ENCODE results near the gene ZNF682. TPM values are rescaled to one million over a fixed set of nuclear protein-coding genes. Genes with fewer than 3 reads are reported as not detected.

Gene ZNF682
- total and polyA plus RNA-seq, 3 donors from 2014 or later: 4.1 to 5.4 (median 5.1) TPM

DNA sequence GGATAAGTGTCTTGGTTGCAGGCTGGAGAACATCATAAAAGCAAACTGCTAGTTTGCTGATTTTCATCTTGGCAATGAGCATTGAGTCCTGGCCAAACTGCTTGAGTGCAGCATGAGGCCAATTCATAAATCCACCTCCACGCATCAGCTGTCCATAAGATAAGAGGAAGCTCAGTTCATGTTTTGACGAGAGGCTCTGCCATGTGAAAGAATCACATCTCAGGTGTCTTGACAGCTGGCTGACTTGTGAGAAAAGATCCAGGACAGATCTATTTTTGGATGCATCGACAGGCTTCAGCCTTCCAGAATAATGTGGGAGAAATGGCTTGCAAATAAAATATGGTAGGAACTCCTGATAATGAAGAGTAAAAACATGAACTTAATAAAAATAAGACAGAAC is 5.4 kb upstream of the ZNF682 start:
- 60 to 72% methylated on average over 3 of the region's 3 CpGs for WGBS, 2 donors
- TF ChIP-seq, protein P1, sequence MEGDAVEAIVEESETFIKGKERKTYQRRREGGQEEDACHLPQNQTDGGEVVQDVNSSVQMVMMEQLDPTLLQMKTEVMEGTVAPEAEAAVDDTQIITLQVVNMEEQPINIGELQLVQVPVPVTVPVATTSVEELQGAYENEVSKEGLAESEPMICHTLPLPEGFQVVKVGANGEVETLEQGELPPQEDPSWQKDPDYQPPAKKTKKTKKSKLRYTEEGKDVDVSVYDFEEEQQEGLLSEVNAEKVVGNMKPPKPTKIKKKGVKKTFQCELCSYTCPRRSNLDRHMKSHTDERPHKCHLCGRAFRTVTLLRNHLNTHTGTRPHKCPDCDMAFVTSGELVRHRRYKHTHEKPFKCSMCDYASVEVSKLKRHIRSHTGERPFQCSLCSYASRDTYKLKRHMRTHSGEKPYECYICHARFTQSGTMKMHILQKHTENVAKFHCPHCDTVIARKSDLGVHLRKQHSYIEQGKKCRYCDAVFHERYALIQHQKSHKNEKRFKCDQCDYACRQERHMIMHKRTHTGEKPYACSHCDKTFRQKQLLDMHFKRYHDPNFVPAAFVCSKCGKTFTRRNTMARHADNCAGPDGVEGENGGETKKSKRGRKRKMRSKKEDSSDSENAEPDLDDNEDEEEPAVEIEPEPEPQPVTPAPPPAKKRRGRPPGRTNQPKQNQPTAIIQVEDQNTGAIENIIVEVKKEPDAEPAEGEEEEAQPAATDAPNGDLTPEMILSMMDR (IDR thresholded peaks at IDR 0.05): no peak
- no peak for TF ChIP-seq POLR2A (IDR thresholded peaks at IDR 0.05)
- Histone ChIP-seq H3K4me3 (no peak overlapping the region), H3K4me1 (no peaks in the 10 kb centered on the region), H3K27me3 (no peaks in the 10 kb centered on the region), H3K27ac (no peak overlapping the region), H3K36me3 (ENCODE audit: low read depth, missing control alignments) (no peaks in the 10 kb centered on the region), H3K9me3 (no peaks in the 10 kb centered on the region)
- intact Hi-C loops (cut with DNase I; ENCODE audit: low total_unique reads): no loop called here
- no peak for DNase-seq

DNA sequence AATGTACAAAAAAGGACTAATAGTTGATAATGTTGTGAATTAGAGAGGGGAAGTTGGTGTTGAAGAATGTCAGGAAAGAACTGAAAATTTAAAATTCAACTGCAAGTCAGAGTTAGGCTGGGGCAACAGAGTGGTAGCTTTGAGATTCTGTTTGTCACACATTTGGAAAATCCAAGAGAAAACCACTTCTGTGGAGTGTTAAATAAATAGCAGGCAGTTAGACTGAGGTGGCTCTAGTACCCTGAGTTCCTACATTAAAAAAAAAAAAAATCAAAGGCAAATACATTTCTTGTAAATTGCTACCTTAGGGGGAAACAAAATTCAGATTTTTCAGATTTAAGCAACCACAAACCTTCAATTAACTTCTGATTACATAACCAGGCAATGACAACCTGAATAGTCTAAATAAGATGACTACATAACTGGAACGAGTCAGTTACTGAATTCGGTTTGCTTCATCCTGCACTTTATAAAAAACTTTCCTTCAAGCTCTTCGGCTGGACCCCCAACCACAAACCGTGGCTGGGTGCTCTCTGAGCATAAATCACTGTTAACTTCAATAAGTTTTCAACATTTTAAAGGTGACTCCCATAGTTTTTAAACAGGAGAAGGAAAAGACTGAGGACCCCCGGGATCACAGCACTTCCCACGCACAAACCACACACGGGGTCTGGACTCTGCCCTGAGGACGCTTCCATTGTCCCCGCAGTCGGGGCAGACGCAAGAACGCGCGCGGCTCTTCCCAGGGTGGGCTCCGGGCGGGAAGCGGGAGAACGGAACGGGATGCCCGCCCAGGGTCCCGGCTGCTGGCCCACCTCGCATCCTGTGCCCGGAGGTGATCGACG is 725 bp downstream of the ZNF682 start:
- no peaks in the 10 kb centered on the region for H3K4me1 ChIP-seq
- peak overlapping the region; percentile 64 to 74 for H3K4me3 ChIP-seq
- no peaks in the 10 kb centered on the region for H3K27me3 ChIP-seq
- no peaks in the 10 kb centered on the region for H3K36me3 ChIP-seq (ENCODE audit: low read depth, missing control alignments)
- TF ChIP-seq POLR2A (IDR thresholded peaks at IDR 0.05): no peak
- TF ChIP-seq, protein P1 (IDR thresholded peaks at IDR 0.05): no peak
- 0 to 2% methylated on average over 8 to 26 of the region's 26 CpGs for WGBS, 2 donors
- H3K27ac ChIP-seq: peak overlapping the region; percentile 66 to 82
- intact Hi-C loops (cut with DNase I; ENCODE audit: low total_unique reads): no loop called here
- no peaks in the 10 kb centered on the region for H3K9me3 ChIP-seq
- no peak for DNase-seq

- intact Hi-C loops (cut with DNase I; ENCODE audit: low total_unique reads): no loop called here
- no peak overlapping the region for H3K27ac ChIP-seq
- no peak for TF ChIP-seq POLR2A (IDR thresholded peaks at IDR 0.05)
- TF ChIP-seq, protein P1 (IDR thresholded peaks at IDR 0.05): no peak
- WGBS, 2 donors: 93 to 96% methylated on average over 5 of the region's 5 CpGs
- H3K4me1 ChIP-seq: no peaks in the 10 kb centered on the region
- H3K27me3 ChIP-seq: no peaks in the 10 kb centered on the region
- DNase-seq: no peak
- H3K36me3 ChIP-seq (ENCODE audit: low read depth, missing control alignments): no peaks in the 10 kb centered on the region
- no peak overlapping the region for H3K4me3 ChIP-seq
- H3K9me3 ChIP-seq: no peaks in the 10 kb centered on the region
Measured at GRCh38 chr19:20035935-20036334, 3.4 kb downstream of the ZNF682 start.

GRCh38 chr19:20028611-20029010 is 10.7 kb downstream of the ZNF682 start:
- no peak overlapping the region for H3K4me3 ChIP-seq
- TF ChIP-seq, protein P1 (IDR thresholded peaks at IDR 0.05): no peak
- TF ChIP-seq POLR2A (IDR thresholded peaks at IDR 0.05): no peak
- H3K36me3 ChIP-seq (ENCODE audit: low read depth, missing control alignments): peaks cover 3% of the 10 kb centered on the region
- H3K27me3 ChIP-seq: no peaks in the 10 kb centered on the region
- no peaks in the 10 kb centered on the region for H3K4me1 ChIP-seq
- no peak overlapping the region for H3K27ac ChIP-seq
- no peaks in the 10 kb centered on the region for H3K9me3 ChIP-seq
- WGBS, 2 donors: 98% methylated on average over 6 of the region's 6 CpGs
- DNase-seq: no peak
- intact Hi-C loops (cut with DNase I; ENCODE audit: low total_unique reads): no loop called here

- Histone ChIP-seq H3K4me1 (no peaks in the 10 kb centered on the region), H3K9me3 (no peaks in the 10 kb centered on the region), H3K27me3 (no peaks in the 10 kb centered on the region), H3K4me3 (no peak overlapping the region), H3K36me3 (ENCODE audit: low read depth, missing control alignments) (no peaks in the 10 kb centered on the region), H3K27ac (no peak overlapping the region)
- WGBS, 2 donors: 90 to 91% methylated on average over 2 of the region's 2 CpGs
- intact Hi-C loops (cut with DNase I; ENCODE audit: low total_unique reads): no loop called here
- DNase-seq: no peak
- TF ChIP-seq, protein P1 (IDR thresholded peaks at IDR 0.05): no peak
- TF ChIP-seq POLR2A (IDR thresholded peaks at IDR 0.05): no peak
Measured at GRCh38 chr19:20005741-20006140, 33.6 kb downstream of the ZNF682 start.

Measured in testis (tissue), 3 donors.